Measurements from ENCODE around the gene CGA.

CGA gene

GRCh38 chr6:87092435-87092834 is 2.5 kb downstream of the CGA start:
- H3K9me3 ChIP-seq (ENCODE audit: control insufficient read depth, insufficient read depth, low read length) = no peaks in the 10 kb centered on the region
- no peaks in the 10 kb centered on the region for H3K27me3 ChIP-seq (ENCODE audit: control insufficient read depth, insufficient read depth, low read length)
- no peak overlapping the region for H3K27ac ChIP-seq (ENCODE audit: low read length)
- no CpG with 5 or more reads among the region's 3 CpGs for WGBS (ENCODE audit: insufficient coverage, insufficient read length)
- no peaks in the 10 kb centered on the region for H3K36me3 ChIP-seq (ENCODE audit: control insufficient read depth, insufficient read depth, low read length)
- H3K4me1 ChIP-seq (ENCODE audit: control insufficient read depth, insufficient read depth, low read length) = no peaks in the 10 kb centered on the region
- DNase-seq (ENCODE audit: low read depth, low spot score) = no peak
- no peak overlapping the region for H3K4me3 ChIP-seq (ENCODE audit: low read length)

GRCh38 chr6:87089135-87089534 is 5.8 kb downstream of the CGA start:
- no peak overlapping the region for H3K27ac ChIP-seq (ENCODE audit: low read length)
- H3K9me3 ChIP-seq (ENCODE audit: control insufficient read depth, insufficient read depth, low read length) = no peaks in the 10 kb centered on the region
- no peaks in the 10 kb centered on the region for H3K4me1 ChIP-seq (ENCODE audit: control insufficient read depth, insufficient read depth, low read length)
- H3K36me3 ChIP-seq (ENCODE audit: control insufficient read depth, insufficient read depth, low read length) = no peaks in the 10 kb centered on the region
- no CpG with 5 or more reads among the region's 2 CpGs for WGBS (ENCODE audit: insufficient coverage, insufficient read length)
- H3K4me3 ChIP-seq (ENCODE audit: low read length) = no peak overlapping the region
- no peaks in the 10 kb centered on the region for H3K27me3 ChIP-seq (ENCODE audit: control insufficient read depth, insufficient read depth, low read length)
- DNase-seq (ENCODE audit: low read depth, low spot score) = no peak

- no peaks in the 10 kb centered on the region for H3K36me3 ChIP-seq (ENCODE audit: control insufficient read depth, insufficient read depth, low read length)
- no peaks in the 10 kb centered on the region for H3K4me1 ChIP-seq (ENCODE audit: control insufficient read depth, insufficient read depth, low read length)
- DNase-seq (ENCODE audit: low read depth, low spot score) = no peak
- no peaks in the 10 kb centered on the region for H3K27me3 ChIP-seq (ENCODE audit: control insufficient read depth, insufficient read depth, low read length)
- no peaks in the 10 kb centered on the region for H3K9me3 ChIP-seq (ENCODE audit: control insufficient read depth, insufficient read depth, low read length)
- no CpG with 5 or more reads among the region's 4 CpGs for WGBS (ENCODE audit: insufficient coverage, insufficient read length)
- H3K4me3 ChIP-seq (ENCODE audit: low read length) = no peak overlapping the region
- H3K27ac ChIP-seq (ENCODE audit: low read length) = no peak overlapping the region
Observed at GRCh38 chr6:87088076-87088475, 6.8 kb downstream of the CGA start.

GRCh38 chr6:87082160-87082721 is 12.7 kb downstream of the CGA start:
- no peak for DNase-seq (ENCODE audit: low read depth, low spot score)
- no CpG with 5 or more reads among the region's 2 CpGs for WGBS (ENCODE audit: insufficient coverage, insufficient read length)
- no peaks in the 10 kb centered on the region for H3K27me3 ChIP-seq (ENCODE audit: control insufficient read depth, insufficient read depth, low read length)
- no peak overlapping the region for H3K27ac ChIP-seq (ENCODE audit: low read length)
- H3K36me3 ChIP-seq (ENCODE audit: control insufficient read depth, insufficient read depth, low read length) = no peaks in the 10 kb centered on the region
- no peaks in the 10 kb centered on the region for H3K4me1 ChIP-seq (ENCODE audit: control insufficient read depth, insufficient read depth, low read length)
- H3K9me3 ChIP-seq (ENCODE audit: control insufficient read depth, insufficient read depth, low read length) = no peaks in the 10 kb centered on the region
- no peak overlapping the region for H3K4me3 ChIP-seq (ENCODE audit: low read length)

- Histone ChIP-seq H3K4me1 (ENCODE audit: control insufficient read depth, insufficient read depth, low read length) (peaks cover 2% of the 10 kb centered on the region; the same call in 1 of the 2 replicates), H3K27me3 (ENCODE audit: control insufficient read depth, insufficient read depth, low read length) (no peaks in the 10 kb centered on the region), H3K36me3 (ENCODE audit: control insufficient read depth, insufficient read depth, low read length) (no peaks in the 10 kb centered on the region), H3K27ac (ENCODE audit: low read length) (no peak overlapping the region), H3K9me3 (ENCODE audit: control insufficient read depth, insufficient read depth, low read length) (no peaks in the 10 kb centered on the region), H3K4me3 (ENCODE audit: low read length) (no peak overlapping the region)
- DNase-seq (ENCODE audit: low read depth, low spot score) = peak; percentile 91
- WGBS (ENCODE audit: insufficient coverage, insufficient read length) = no CpG with 5 or more reads among the region's 8 CpGs
Observed at GRCh38 chr6:87078983-87079616, 15.8 kb downstream of the CGA start.

GRCh38 chr6:87075168-87075567 is 19.7 kb downstream of the CGA start:
- no CpG with 5 or more reads among the region's 2 CpGs for WGBS (ENCODE audit: insufficient coverage, insufficient read length)
- DNase-seq (ENCODE audit: low read depth, low spot score) = no peak
- no peak overlapping the region for H3K4me3 ChIP-seq (ENCODE audit: low read length)
- H3K36me3 ChIP-seq (ENCODE audit: control insufficient read depth, insufficient read depth, low read length) = no peaks in the 10 kb centered on the region
- H3K9me3 ChIP-seq (ENCODE audit: control insufficient read depth, insufficient read depth, low read length) = no peaks in the 10 kb centered on the region
- H3K27ac ChIP-seq (ENCODE audit: low read length) = no peak overlapping the region
- H3K27me3 ChIP-seq (ENCODE audit: control insufficient read depth, insufficient read depth, low read length) = no peaks in the 10 kb centered on the region
- peaks cover 2% of the 10 kb centered on the region; the same call in 1 of the 2 replicates for H3K4me1 ChIP-seq (ENCODE audit: control insufficient read depth, insufficient read depth, low read length)

GRCh38 chr6:87074101-87074621 is 20.7 kb downstream of the CGA start:
- Histone ChIP-seq H3K36me3 (ENCODE audit: control insufficient read depth, insufficient read depth, low read length) (no peaks in the 10 kb centered on the region), H3K9me3 (ENCODE audit: control insufficient read depth, insufficient read depth, low read length) (no peaks in the 10 kb centered on the region), H3K27me3 (ENCODE audit: control insufficient read depth, insufficient read depth, low read length) (no peaks in the 10 kb centered on the region), H3K4me3 (ENCODE audit: low read length) (no peak overlapping the region), H3K4me1 (ENCODE audit: control insufficient read depth, insufficient read depth, low read length) (peaks cover 2% of the 10 kb centered on the region; the same call in 1 of the 2 replicates), H3K27ac (ENCODE audit: low read length) (no peak overlapping the region)
- no peak for DNase-seq (ENCODE audit: low read depth, low spot score)
- no CpG with 5 or more reads among the region's 4 CpGs for WGBS (ENCODE audit: insufficient coverage, insufficient read length)

- no CpG with 5 or more reads among the region's 3 CpGs for WGBS (ENCODE audit: insufficient coverage, insufficient read length)
Observed at GRCh38 chr6:87071683-87072082, 23.2 kb downstream of the CGA start.

GRCh38 chr6:87070741-87071140 is 24.2 kb downstream of the CGA start:
- no peaks in the 10 kb centered on the region for H3K9me3 ChIP-seq (ENCODE audit: control insufficient read depth, insufficient read depth, low read length)
- H3K27ac ChIP-seq (ENCODE audit: low read length) = no peak overlapping the region
- H3K27me3 ChIP-seq (ENCODE audit: control insufficient read depth, insufficient read depth, low read length) = no peaks in the 10 kb centered on the region
- no CpG with 5 or more reads among the region's 2 CpGs for WGBS (ENCODE audit: insufficient coverage, insufficient read length)
- H3K4me1 ChIP-seq (ENCODE audit: control insufficient read depth, insufficient read depth, low read length) = peaks cover 2% of the 10 kb centered on the region
- H3K4me3 ChIP-seq (ENCODE audit: low read length) = no peak overlapping the region
- DNase-seq (ENCODE audit: low read depth, low spot score) = no peak
- no peaks in the 10 kb centered on the region for H3K36me3 ChIP-seq (ENCODE audit: control insufficient read depth, insufficient read depth, low read length)

More at GRCh38 chr6:87071683-87072082, 23.2 kb downstream of the CGA start:
- no peaks in the 10 kb centered on the region for H3K9me3 ChIP-seq (ENCODE audit: control insufficient read depth, insufficient read depth, low read length)
- H3K27ac ChIP-seq (ENCODE audit: low read length) = no peak overlapping the region
- H3K4me3 ChIP-seq (ENCODE audit: low read length) = no peak overlapping the region
- peaks cover 2% of the 10 kb centered on the region for H3K4me1 ChIP-seq (ENCODE audit: control insufficient read depth, insufficient read depth, low read length)
- no peak for DNase-seq (ENCODE audit: low read depth, low spot score)
- no peaks in the 10 kb centered on the region for H3K36me3 ChIP-seq (ENCODE audit: control insufficient read depth, insufficient read depth, low read length)
- H3K27me3 ChIP-seq (ENCODE audit: control insufficient read depth, insufficient read depth, low read length) = no peaks in the 10 kb centered on the region

GRCh38 chr6:87068795-87069194 is 26.1 kb downstream of the CGA start:
- DNase-seq (ENCODE audit: low read depth, low spot score) = no peak
- Histone ChIP-seq H3K4me1 (ENCODE audit: control insufficient read depth, insufficient read depth, low read length) (no peaks in the 10 kb centered on the region; the same call in 1 of the 2 replicates), H3K36me3 (ENCODE audit: control insufficient read depth, insufficient read depth, low read length) (no peaks in the 10 kb centered on the region), H3K4me3 (ENCODE audit: low read length) (no peak overlapping the region), H3K9me3 (ENCODE audit: control insufficient read depth, insufficient read depth, low read length) (no peaks in the 10 kb centered on the region), H3K27me3 (ENCODE audit: control insufficient read depth, insufficient read depth, low read length) (no peaks in the 10 kb centered on the region), H3K27ac (ENCODE audit: low read length) (no peak overlapping the region)
- WGBS (ENCODE audit: insufficient coverage, insufficient read length) = no CpG with 5 or more reads among the region's 3 CpGs

All from iPS DF 6.9 (cell line).